GM12878 (cell line): ENCODE data around the gene ZFP91. TPM values are rescaled to one million over a fixed set of nuclear protein-coding genes. Genes with fewer than 3 reads are reported as not detected.

Experiments used
- BHLHE40 ChIP-seq, 2 experiments: fragments of 450-650 bp in 1 of 2; IDR thresholded peaks; 2 replicates each; pipeline ENCODE4 v1.6.1; 2011 to 2017; ENCODE audit warnings: low read depth in 2 of 2, borderline replicate concordance in 1 of 2, improper control_type of control experiment in 1 of 2, low read length in 1 of 2, mild to moderate bottlenecking in 1 of 2
- E2F8 ChIP-seq: fragments of 450-650 bp; IDR thresholded peaks from 2 replicates; pipeline ENCODE4 v1.6.1; 2018; ENCODE audit warnings: mild to moderate bottlenecking, low read depth, moderate library complexity; ENCODE audit not compliant: partially characterized antibody
- E4F1 ChIP-seq: fragments of 450-650 bp; IDR thresholded peaks from 2 replicates; pipeline ENCODE4 v1.6.1; 2018; ENCODE audit warnings: borderline replicate concordance, mild to moderate bottlenecking; ENCODE audit not compliant: partially characterized antibody
- HCFC1 ChIP-seq: fragments of 150-350 bp; IDR thresholded peaks from 2 replicates; pipeline ENCODE4 v1.6.1; 2014; ENCODE audit warnings: low read length
- IKZF2 ChIP-seq, 2 experiments: fragments of 450-650 bp; IDR thresholded peaks; 2 replicates each; pipeline ENCODE4 v1.6.1; 2017; ENCODE audit warnings: mild to moderate bottlenecking in 2 of 2, moderate library complexity in 2 of 2
- MEF2B ChIP-seq: fragments of 450-650 bp; IDR thresholded peaks from 2 replicates; pipeline ENCODE4 v1.6.1; 2018; ENCODE audit warnings: mild to moderate bottlenecking, moderate library complexity; ENCODE audit not compliant: partially characterized antibody, poor library complexity, severe bottlenecking
- MTA3 ChIP-seq: IDR thresholded peaks from 2 replicates; pipeline ENCODE4 v1.6.1; 2012; ENCODE audit warnings: low read length, inconsistent platforms, borderline replicate concordance
- NBN ChIP-seq: fragments of 450-650 bp; IDR thresholded peaks from 2 replicates; pipeline ENCODE4 v1.6.1; 2016
- NFIC ChIP-seq: IDR thresholded peaks from 2 replicates; pipeline ENCODE4 v1.6.1; 2012; ENCODE audit warnings: low read depth, mild to moderate bottlenecking, inconsistent platforms, low read length, moderate library complexity
- NFXL1 ChIP-seq: fragments of 450-650 bp; IDR thresholded peaks from 2 replicates; pipeline ENCODE4 v1.6.1; 2017; ENCODE audit warnings: antibody characterized with exemption, mild to moderate bottlenecking, borderline replicate concordance
- NFYA ChIP-seq: IDR thresholded peaks from 2 replicates; pipeline ENCODE4 v1.6.1; 2011; ENCODE audit warnings: low read depth, mild to moderate bottlenecking, low read length, improper control_type of control experiment, borderline replicate concordance
- PAX8 ChIP-seq: fragments of 450-650 bp; IDR thresholded peaks from 2 replicates; pipeline ENCODE4 v1.6.1; 2017; ENCODE audit warnings: mild to moderate bottlenecking, moderate library complexity
- PBX3 ChIP-seq: IDR thresholded peaks from 2 replicates; pipeline ENCODE4 v1.6.1; 2011; ENCODE audit warnings: mild to moderate bottlenecking, low read depth, low read length, moderate library complexity; ENCODE audit not compliant: insufficient replicate concordance
- RCOR1 ChIP-seq: conservative IDR thresholded peaks from 2 replicates; pipeline ENCODE4 v1.6.1; 2012; ENCODE audit warnings: low read depth, low read length, improper control_type of control experiment
- RFX5 ChIP-seq: IDR thresholded peaks from 2 replicates; pipeline ENCODE4 v1.6.1; 2011; ENCODE audit warnings: low read depth, low read length, improper control_type of control experiment
- SIN3A ChIP-seq: IDR thresholded peaks from 2 replicates; pipeline ENCODE4 v1.6.1; 2012; ENCODE audit warnings: low read depth, low read length, improper control_type of control experiment
- SKIL ChIP-seq: fragments of 450-650 bp; IDR thresholded peaks from 2 replicates; pipeline ENCODE4 v1.6.1; 2017; ENCODE audit warnings: mild to moderate bottlenecking, low read depth, inconsistent platforms; ENCODE audit not compliant: poor library complexity, severe bottlenecking
- SRF ChIP-seq, 2 experiments: IDR thresholded peaks; 2 replicates each; pipeline ENCODE4 v1.6.1; 2011; ENCODE audit warnings: low read depth in 2 of 2, low read length in 2 of 2, mild to moderate bottlenecking in 1 of 2, moderate library complexity in 1 of 2
- TCF12 ChIP-seq: IDR thresholded peaks from 2 replicates; pipeline ENCODE4 v1.6.1; 2011; ENCODE audit warnings: low read depth, mild to moderate bottlenecking, low read length
- ZNF274 ChIP-seq: IDR thresholded peaks from one replicate; pipeline ENCODE4 v1.8.0; 2011; ENCODE audit not compliant: insufficient read length, insufficient read depth
- polyA plus RNA-seq, 11 experiments: library from polyadenylated mRNA; depleted of rRNA in 4 of 11; unstranded in 6 of 11; stranded (reverse) in 5 of 11; fragments of >200 nt; fragmentation: Nextera tagmentation in 4 of 11; fragmentation: Illumina TruSeq in 1 of 11; extraction: Ambion mirVana in 4 of 11; extraction: Trizol in 1 of 11; gene quantifications; 1 replicate in 1 of 11; 2 replicates in 10 of 11; pipeline versions ENCODE4 v1.2.1 to v1.2.3, GENCODE V29; 2011 to 2016; ENCODE audit warnings: inconsistent platforms in 2 of 11, missing spikeins in 2 of 11, low read depth in 1 of 11
- total RNA-seq, 4 experiments: library from RNA; depleted of rRNA in 3 of 4; stranded (reverse); fragments of >200 nt in 3 of 4; fragmentation: Illumina TruSeq in 1 of 4; extraction: Trizol in 1 of 4; gene quantifications; 2 replicates each; pipeline versions ENCODE4 v1.2.1 to v1.2.3, GENCODE V29; 2013 to 2021

The ZFP91 gene
- total and polyA plus RNA-seq, 10 of the 15 experiments (the other 5 are each of a cell fraction or from before 2014, with no cell fraction given) = 12.9 to 54.1 (median 31.7) TPM

GRCh38 chr11:58578635-58579191 lies at the start of gene ZFP91 (continued):
- TF ChIP-seq RCOR1 (peak; percentile 97), ZNF274 (no peak), RFX5 (no peak), HCFC1 (no peak), BHLHE40 (IDR thresholded peaks at IDR 0.05; ENCODE audit: borderline replicate concordance in 1 of 2, low read depth in 2 of 2, low read length in 1 of 2) (peak in 1 of 2 experiments; percentile 5; a peak in 2 of 4 replicates), PBX3 (peak; percentile 91), NBN (no peak; the same call in none of the 2 replicates), MTA3 (no peak), TCF12 (0 out of 2 replicates have a peak, but pooled peaks have one; percentile 6), SKIL (no peak), MEF2B (no peak), PAX8 (no peak), SIN3A (no peak), E4F1 (no peak), IKZF2 (IDR thresholded peaks at IDR 0.05) (no peak), NFXL1 (no peak), NFIC (no peak), NFYA (no peak), SRF (IDR thresholded peaks at IDR 0.05; ENCODE audit: low read depth in 2 of 2, low read length in 2 of 2) (no peak), E2F8 (peak; percentile 71)
